GM12878 (cell line): ENCODE measurements around the gene SLC39A11.

ENCODE experiments used
- CHD4 ChIP-seq: fragments of 200-600 bp; sonication (generic); IDR thresholded peaks from 2 replicates; pipeline ENCODE4 v1.6.1; 2016; ENCODE audit warnings: mild to moderate bottlenecking
- HCFC1 ChIP-seq: fragments of 150-350 bp; IDR thresholded peaks from 2 replicates; pipeline ENCODE4 v1.6.1; 2014; ENCODE audit warnings: low read length
- TF ChIP-seq, protein P1 (sequence below): fragments of 450-650 bp; IDR thresholded peaks from 2 replicates; pipeline ENCODE4 v1.6.1; 2016; ENCODE audit warnings: mild to moderate bottlenecking

DNA sequence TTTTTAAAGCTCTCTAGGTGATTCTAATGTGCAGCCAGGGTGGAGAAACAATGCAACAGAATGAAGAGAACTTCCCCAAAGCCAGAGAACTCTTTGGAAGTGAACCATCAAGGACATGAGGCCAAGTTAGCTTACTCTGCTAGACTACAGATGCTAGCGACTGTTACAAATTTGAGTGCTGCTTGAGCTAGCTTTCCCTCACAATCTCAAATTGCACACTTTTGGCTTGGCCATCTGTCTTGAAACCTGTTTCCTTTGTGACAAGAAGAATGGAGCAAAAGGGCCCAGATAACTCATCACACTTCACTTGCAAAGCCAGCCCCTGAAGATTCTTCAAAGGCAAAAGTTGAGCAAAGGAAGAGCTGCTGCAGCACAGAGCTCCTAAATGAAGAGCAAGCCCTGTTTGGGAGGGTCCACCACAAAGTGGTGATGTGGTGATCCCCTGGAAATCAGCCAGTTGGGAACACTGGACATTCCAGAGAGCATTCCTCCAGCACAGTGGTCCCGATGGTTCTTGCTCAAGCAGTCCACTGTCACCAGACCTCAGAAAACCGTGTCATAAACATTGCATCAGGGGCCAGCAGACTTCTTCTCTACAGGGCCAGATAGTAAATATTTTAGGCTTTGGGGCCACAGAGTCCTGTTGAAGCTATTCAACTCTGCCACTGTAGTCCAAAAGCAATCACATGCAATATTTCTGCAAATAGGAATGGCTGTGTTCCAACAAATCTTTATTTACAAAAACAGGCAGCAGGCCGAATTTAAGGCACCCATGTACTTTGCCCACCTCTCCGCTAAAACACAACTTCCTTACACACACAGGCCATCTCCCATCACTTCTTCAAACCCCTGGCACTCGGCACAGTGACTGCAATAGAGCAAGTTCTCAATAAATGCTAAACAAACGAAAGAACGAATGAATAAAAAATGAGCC lies 21.2 kb downstream of the SLC39A11 start:
- TF ChIP-seq, protein P1, sequence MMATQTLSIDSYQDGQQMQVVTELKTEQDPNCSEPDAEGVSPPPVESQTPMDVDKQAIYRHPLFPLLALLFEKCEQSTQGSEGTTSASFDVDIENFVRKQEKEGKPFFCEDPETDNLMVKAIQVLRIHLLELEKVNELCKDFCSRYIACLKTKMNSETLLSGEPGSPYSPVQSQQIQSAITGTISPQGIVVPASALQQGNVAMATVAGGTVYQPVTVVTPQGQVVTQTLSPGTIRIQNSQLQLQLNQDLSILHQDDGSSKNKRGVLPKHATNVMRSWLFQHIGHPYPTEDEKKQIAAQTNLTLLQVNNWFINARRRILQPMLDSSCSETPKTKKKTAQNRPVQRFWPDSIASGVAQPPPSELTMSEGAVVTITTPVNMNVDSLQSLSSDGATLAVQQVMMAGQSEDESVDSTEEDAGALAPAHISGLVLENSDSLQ: no peak
- TF ChIP-seq CHD4: no peak
- no peak for TF ChIP-seq HCFC1
